Measurements from ENCODE around the gene ACSS3. TPM values are rescaled to one million over a fixed set of nuclear protein-coding genes. Genes with fewer than 3 reads are reported as not detected.

ACSS3 gene
- total RNA-seq, 1 experiment from 2014 or later: 0.70 TPM

DNA sequence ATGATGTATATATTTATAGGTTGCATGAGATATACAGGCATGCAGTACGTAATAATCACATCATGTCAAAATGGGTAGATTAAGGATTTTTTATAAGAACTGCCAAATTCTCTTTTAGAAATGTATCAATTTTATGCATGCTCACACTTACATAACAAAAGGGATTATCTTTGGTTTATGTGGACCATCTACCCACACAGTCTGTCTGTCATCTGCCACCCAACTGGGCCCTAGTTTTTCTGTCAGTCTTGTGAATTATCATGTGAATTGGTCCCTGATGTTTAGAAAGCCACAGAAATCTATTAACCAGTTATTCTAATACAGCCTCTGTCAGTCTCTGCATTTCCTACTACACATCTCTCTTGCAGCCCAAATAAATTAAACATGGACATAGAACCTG lies 133.4 kb downstream of the ACSS3 start:
- TF ChIP-seq, protein P1, sequence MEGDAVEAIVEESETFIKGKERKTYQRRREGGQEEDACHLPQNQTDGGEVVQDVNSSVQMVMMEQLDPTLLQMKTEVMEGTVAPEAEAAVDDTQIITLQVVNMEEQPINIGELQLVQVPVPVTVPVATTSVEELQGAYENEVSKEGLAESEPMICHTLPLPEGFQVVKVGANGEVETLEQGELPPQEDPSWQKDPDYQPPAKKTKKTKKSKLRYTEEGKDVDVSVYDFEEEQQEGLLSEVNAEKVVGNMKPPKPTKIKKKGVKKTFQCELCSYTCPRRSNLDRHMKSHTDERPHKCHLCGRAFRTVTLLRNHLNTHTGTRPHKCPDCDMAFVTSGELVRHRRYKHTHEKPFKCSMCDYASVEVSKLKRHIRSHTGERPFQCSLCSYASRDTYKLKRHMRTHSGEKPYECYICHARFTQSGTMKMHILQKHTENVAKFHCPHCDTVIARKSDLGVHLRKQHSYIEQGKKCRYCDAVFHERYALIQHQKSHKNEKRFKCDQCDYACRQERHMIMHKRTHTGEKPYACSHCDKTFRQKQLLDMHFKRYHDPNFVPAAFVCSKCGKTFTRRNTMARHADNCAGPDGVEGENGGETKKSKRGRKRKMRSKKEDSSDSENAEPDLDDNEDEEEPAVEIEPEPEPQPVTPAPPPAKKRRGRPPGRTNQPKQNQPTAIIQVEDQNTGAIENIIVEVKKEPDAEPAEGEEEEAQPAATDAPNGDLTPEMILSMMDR (IDR thresholded peaks at IDR 0.05; ENCODE audit: insufficient read depth in 1 of 2, low read depth in 1 of 2, low read length in 1 of 2, severe bottlenecking in 1 of 2, unreplicated experiment in 1 of 2): no peak
- no TSS peak for BruUV-seq (replicated peaks)
- H3K27me3 Mint-ChIP-seq (ENCODE audit: insufficient read depth, unreplicated experiment): no peaks in the 10 kb centered on the region
- H3K36me3 ChIP-seq (ENCODE audit: control insufficient read depth, insufficient read depth, low read length): no peaks in the 10 kb centered on the region
- no peak overlapping the region for H3K4me3 ChIP-seq (ENCODE audit: low read depth, low read length)
- H3K9me3 Mint-ChIP-seq (ENCODE audit: unreplicated experiment): peaks cover 9% of the 10 kb centered on the region
- peaks cover 26% of the 10 kb centered on the region for H3K4me1 ChIP-seq
- intact Hi-C loops (cut with micrococcal nuclease; ENCODE audit: unreplicated experiment): no loop called here
- no peaks in the 10 kb centered on the region for H3K9me3 ChIP-seq
- H3K4me3 Mint-ChIP-seq (ENCODE audit: unreplicated experiment): no peak overlapping the region
- ChIA-PET CTCF (no interaction called here), POLR2A (no interaction called here)
- H3K27me3 ChIP-seq (replicated peaks; ENCODE audit: control insufficient read depth, insufficient read depth, low read length): no peaks in the 10 kb centered on the region
- H3K36me3 Mint-ChIP-seq (ENCODE audit: insufficient read depth, unreplicated experiment): no peaks in the 10 kb centered on the region
- no peak overlapping the region for H3K27ac Mint-ChIP-seq (ENCODE audit: unreplicated experiment)
- no peak for DNase-seq
- peaks cover 17% of the 10 kb centered on the region for H3K4me1 Mint-ChIP-seq (ENCODE audit: low read depth, unreplicated experiment)

DNA sequence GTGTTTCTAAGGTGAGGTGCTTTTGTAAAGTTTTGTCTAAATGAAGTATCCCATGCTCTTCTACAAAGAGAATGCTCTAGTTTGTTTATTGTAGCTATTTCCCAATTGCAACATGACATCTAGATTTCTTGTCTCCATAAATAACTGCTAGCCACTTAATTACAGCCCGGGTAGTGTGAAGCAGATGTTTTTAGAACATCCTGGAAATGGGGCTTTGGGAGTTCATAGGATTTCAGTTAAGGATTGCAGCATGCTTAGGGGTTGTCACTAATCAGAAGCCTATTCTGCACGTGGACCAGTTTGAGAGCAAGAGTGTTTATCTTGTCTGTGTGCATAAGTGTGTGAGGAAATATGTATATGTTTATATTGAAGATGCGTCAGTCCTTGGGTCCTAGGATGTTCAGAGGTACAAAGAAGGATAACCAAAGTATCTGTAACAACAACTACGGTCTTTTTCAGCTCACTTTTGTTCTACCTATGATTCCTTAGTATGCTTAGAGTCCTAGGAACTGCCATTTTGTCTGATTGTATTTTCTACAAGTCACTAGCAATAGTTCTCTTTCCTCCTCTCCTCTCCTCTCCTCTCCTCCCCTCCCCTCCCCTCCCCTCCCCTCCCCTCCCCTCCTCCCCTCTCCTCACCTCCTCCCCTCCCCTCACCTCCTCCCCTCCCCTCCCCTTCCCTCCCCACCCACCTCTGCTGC lies 135.3 kb downstream of the ACSS3 start:
- Mint-ChIP-seq H3K4me3 (ENCODE audit: unreplicated experiment) (no peak overlapping the region), H3K9me3 (ENCODE audit: unreplicated experiment) (peaks cover 9% of the 10 kb centered on the region), H3K27ac (ENCODE audit: unreplicated experiment) (no peak overlapping the region), H3K27me3 (ENCODE audit: insufficient read depth, unreplicated experiment) (no peaks in the 10 kb centered on the region), H3K36me3 (ENCODE audit: insufficient read depth, unreplicated experiment) (no peaks in the 10 kb centered on the region), H3K4me1 (ENCODE audit: low read depth, unreplicated experiment) (peaks cover 17% of the 10 kb centered on the region)
- no peak for DNase-seq
- Histone ChIP-seq H3K9me3 (no peaks in the 10 kb centered on the region), H3K36me3 (ENCODE audit: control insufficient read depth, insufficient read depth, low read length) (no peaks in the 10 kb centered on the region), H3K27me3 (replicated peaks; ENCODE audit: control insufficient read depth, insufficient read depth, low read length) (no peaks in the 10 kb centered on the region), H3K4me3 (ENCODE audit: low read depth, low read length) (no peak overlapping the region), H3K4me1 (peaks cover 9% of the 10 kb centered on the region)
- ChIA-PET CTCF (no interaction called here), POLR2A (no interaction called here)
- intact Hi-C loops (cut with micrococcal nuclease; ENCODE audit: unreplicated experiment): no loop called here
- no TSS peak for BruUV-seq (replicated peaks)
- TF ChIP-seq, protein P1 (IDR thresholded peaks at IDR 0.05; ENCODE audit: insufficient read depth in 1 of 2, low read depth in 1 of 2, low read length in 1 of 2, severe bottlenecking in 1 of 2, unreplicated experiment in 1 of 2): no peak

DNA sequence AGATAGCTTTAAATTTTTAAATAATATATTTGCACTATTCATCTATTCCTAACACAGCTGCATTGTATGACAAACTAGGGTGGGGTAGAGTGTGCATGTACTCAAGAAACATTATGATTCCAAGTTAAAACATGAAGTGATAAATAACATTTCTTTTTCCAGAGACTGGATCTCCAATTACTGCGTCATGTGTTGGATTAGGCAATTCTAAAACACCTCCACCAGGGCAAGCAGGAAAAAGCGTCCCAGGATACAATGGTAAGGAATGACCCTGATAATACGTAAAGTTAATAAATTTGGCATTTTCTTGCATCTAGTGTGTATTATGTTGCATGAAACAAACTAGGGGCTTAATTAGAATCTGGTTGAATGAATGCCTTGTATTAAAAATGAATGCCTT lies 138.9 kb downstream of the ACSS3 start:
- no peaks in the 10 kb centered on the region for H3K36me3 ChIP-seq (ENCODE audit: control insufficient read depth, insufficient read depth, low read length)
- Mint-ChIP-seq H3K4me1 (ENCODE audit: low read depth, unreplicated experiment) (peaks cover 5% of the 10 kb centered on the region), H3K36me3 (ENCODE audit: insufficient read depth, unreplicated experiment) (no peaks in the 10 kb centered on the region), H3K27me3 (ENCODE audit: insufficient read depth, unreplicated experiment) (no peaks in the 10 kb centered on the region), H3K27ac (ENCODE audit: unreplicated experiment) (no peak overlapping the region), H3K4me3 (ENCODE audit: unreplicated experiment) (no peak overlapping the region), H3K9me3 (ENCODE audit: unreplicated experiment) (peaks cover 9% of the 10 kb centered on the region)
- no peak for DNase-seq
- BruUV-seq (replicated peaks): no TSS peak
- POLR2A ChIA-PET: no interaction called here
- intact Hi-C loops (cut with micrococcal nuclease; ENCODE audit: unreplicated experiment): no loop called here
- TF ChIP-seq, protein P1 (IDR thresholded peaks at IDR 0.05; ENCODE audit: insufficient read depth in 1 of 2, low read depth in 1 of 2, low read length in 1 of 2, severe bottlenecking in 1 of 2, unreplicated experiment in 1 of 2): no peak
- H3K4me3 ChIP-seq (ENCODE audit: low read depth, low read length): no peak overlapping the region
- no peaks in the 10 kb centered on the region for H3K4me1 ChIP-seq
- H3K9me3 ChIP-seq: no peaks in the 10 kb centered on the region
- CTCF ChIA-PET: no interaction called here
- no peaks in the 10 kb centered on the region for H3K27me3 ChIP-seq (replicated peaks; ENCODE audit: control insufficient read depth, insufficient read depth, low read length)

Measured in Caco-2 (cell line).